Measurements from ENCODE around the gene DCD. TPM values are rescaled to one million over a fixed set of nuclear protein-coding genes. Genes with fewer than 3 reads are reported as not detected.
"Not testable (repeated sequence)": the region's sequence is repeated elsewhere in the genome, so short reads cannot be mapped to it uniquely, and the experiment has no call there.

DCD gene
- polyA plus RNA-seq, 4 donors, result not detected

DNA sequence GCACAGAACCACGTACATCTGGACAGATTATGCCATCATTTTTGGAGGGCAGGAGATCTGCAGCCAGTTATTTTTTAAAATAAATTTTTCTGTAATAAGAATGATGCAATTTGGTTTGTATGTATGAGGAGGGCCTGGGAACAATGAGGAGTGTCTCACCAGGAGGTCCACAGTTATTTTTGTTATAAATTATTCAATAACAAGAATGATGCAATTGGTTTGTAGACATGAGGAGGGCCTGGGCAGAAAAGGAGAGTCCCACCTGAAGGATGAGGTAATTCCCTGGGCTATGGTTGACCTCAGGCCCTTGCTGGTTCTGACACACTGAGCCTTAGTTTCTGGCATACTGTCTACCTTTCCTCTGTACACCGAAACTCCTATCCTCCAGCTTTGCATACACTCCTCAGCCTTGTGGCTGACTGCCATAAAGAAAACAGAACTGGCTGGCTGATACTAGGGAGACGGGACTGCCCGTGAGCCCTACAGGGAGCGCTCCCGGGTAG is 9.0 kb upstream of the DCD start:
- DNase-seq (ENCODE audit: low read depth in 4 of 4, low spot score in 3 of 4), result no peak

DNA sequence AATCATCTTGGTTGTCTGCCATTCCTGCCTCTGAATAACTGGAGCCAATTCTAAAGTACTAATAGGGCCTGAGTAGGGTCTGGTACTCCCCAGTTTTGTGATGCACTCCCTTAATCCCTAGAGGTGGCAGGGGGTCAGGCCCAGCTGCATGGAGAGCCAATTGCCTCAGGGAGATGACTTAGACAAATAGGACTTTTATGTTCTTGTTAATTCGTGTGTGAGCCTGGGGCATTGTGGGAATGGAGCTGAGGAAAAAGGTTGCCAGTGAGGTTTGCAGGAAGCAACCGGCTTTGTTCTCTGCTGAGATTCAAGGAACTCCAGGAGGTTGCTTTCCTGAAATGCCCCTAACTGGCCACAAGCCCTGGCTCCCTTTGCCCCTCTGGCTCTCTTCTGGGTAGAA is 6.8 kb upstream of the DCD start:
- no peak for DNase-seq (ENCODE audit: low read depth in 4 of 4, low spot score in 3 of 4)

DNA sequence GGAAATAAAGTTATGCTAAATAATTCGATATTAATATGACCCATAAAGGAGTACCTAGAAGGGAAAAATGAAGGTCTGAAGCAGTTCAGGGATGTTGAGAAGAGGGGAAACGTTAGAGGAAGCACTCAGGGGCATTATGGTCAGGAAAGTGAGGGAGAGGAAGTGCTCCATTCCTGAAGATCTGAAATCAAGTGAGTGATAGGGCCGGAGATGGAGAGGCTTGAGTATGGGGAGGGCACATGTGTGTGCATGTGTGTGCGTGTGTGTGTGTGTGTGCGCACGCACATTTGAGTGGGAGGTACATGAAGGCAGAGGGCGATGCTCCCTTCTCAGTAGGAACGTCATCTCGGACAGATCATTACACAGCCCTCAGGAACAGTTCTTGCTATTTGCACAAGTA is 4.9 kb upstream of the DCD start:
- no peak for DNase-seq (ENCODE audit: low read depth in 4 of 4, low spot score in 3 of 4)

DNA sequence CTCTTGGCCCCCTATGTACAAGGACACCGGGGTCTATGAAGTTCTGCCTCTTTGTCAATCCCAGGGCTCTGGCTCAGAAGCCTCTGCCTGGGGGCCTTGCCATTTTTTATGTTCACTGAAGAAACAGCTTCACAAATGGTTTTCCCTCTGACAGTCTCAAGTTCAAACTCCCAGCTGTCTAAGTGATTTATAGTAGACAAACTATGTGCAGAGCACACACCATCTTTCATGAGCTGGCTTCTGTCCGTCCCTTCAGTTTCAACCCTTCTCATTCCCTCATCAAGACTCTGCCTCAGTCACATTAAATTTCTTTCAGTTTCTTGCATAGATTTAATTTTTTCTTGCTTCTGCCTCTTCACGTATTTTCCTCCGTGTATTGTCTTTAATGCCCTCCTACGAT is 2.7 kb upstream of the DCD start:
- DNase-seq (ENCODE audit: low read depth in 4 of 4, low spot score in 3 of 4), result no peak

DNA sequence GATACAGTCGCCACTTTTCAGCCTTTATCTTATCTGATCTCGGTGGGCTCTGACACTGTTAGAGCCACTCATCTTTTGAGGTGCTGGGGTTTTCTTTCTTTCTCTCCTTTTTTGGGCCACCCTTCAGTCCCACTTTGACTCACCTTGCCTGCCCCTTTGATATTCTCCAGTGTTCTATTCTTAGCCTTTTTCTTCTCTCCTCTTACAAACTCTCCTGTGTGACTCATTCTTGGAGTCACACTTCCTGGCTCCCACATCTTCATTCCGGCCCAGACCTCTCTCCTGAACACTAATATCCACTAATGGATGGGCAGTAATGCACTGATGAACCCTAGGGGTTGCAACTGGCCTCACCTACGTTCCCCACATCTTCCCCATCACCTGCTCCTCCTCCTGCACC is 2.2 kb upstream of the DCD start:
- no peak for DNase-seq (ENCODE audit: low read depth in 4 of 4, low spot score in 3 of 4)

DNA sequence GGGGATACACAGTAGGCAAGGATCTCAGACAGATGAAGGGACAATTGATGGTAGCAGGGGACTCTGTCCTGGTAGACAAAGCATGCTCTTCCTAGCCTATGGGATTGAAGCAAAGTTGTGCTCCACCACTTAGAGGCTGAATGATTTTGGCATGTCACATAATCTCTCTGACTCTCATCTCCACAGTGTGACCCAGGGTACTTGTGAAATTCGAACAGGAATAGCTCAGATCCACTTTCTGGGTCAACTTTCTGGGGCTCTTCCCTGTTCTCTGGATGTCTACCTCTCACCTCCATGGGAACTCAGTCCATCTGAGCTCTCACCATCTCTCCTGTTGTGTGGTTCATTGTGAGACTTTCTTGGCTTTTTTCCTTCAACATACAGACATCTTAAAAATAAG is 1.7 kb upstream of the DCD start:
- no peak for DNase-seq (ENCODE audit: low read depth in 4 of 4, low spot score in 3 of 4)

DNA sequence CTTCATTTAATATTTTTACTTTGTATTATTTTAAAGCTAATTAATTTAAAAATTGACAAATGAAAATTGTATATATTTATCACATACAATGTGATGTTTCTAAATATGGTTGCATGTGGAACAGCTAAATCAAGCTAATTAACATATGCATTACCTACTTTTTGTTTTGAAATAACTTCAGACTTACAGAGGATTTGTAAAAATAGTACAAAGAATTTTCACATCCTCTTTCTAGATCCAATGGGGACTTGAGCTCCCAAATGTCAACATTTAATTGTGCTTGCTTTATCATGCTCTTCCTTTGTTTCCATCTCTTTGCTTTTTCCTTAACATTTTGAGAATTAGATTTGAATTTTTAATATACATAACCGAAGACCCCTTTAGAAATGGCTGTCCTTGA is 6.6 kb downstream of the DCD start:
- DNase-seq (ENCODE audit: low read depth in 4 of 4, low spot score in 3 of 4), result no peak

DNA sequence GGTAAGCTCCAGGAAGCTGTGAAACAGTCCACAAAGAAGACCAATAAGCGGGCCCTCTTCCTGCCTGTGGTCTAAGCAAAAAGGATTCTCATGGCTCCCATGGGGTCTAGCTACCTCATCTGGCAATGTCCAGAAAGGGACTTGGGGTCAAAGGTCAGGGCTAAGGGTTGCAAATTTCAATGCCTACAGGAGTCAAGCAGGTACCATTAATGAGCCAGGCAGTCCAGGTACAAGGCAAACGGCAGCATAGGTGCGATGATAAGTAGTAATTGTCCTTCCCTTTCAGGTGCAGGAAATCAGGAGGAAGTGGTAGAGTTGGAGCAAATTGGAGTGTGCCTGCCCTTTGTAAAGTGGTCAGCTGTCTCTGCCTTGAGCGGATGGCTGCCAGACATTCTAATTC is 7.1 kb downstream of the DCD start:
- DNase-seq (ENCODE audit: low read depth in 4 of 4, low spot score in 3 of 4), result no peak

DNA sequence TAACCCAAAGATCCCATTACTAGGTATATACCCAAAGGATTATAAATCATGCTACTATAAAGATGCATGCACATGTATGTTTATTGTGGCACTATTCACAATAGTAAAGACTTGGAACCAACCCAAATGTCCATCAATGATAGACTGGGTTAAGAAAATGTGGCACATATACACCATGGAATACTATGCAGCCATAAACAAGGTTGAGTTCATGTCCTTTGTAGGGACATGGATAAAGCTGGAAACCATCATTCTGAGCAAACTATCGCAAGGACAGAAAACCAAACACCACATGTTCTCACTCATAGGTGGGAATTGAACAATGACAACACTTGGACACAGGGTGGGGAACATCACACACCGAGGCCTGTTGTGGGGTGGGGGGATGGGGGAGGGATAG is 9.1 kb downstream of the DCD start:
- not testable (repeated sequence) for DNase-seq (ENCODE audit: low read depth in 4 of 4, low spot score in 3 of 4)

DNA sequence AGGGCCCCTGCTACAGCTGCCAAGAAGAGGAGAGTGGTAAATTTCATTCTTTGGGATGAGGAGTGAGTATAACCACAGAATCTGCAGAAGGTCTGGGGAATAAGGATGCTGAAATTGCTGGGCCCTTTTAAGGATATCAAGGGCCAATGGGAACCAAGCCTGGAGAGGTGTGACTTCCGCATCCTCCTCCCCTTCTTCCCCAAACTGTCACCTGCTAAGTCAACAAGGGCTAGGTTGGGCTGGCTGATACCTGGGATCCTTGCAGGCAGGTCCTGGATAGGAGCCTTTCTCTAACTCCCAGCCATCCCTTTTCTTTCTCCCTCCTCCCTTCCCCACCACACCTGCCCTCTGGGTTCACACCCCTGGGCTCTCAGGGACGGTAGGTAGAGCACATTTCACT is 13.4 kb downstream of the DCD start, which contains the start of gene LACRT:
Gene LACRT, minus strand, starts transcription at position 101 of the 400 bp plus-strand sequence. Its CDS starts 54 bp downstream, at position 47.
- no peak for DNase-seq (ENCODE audit: low read depth in 4 of 4, low spot score in 3 of 4)

DNA sequence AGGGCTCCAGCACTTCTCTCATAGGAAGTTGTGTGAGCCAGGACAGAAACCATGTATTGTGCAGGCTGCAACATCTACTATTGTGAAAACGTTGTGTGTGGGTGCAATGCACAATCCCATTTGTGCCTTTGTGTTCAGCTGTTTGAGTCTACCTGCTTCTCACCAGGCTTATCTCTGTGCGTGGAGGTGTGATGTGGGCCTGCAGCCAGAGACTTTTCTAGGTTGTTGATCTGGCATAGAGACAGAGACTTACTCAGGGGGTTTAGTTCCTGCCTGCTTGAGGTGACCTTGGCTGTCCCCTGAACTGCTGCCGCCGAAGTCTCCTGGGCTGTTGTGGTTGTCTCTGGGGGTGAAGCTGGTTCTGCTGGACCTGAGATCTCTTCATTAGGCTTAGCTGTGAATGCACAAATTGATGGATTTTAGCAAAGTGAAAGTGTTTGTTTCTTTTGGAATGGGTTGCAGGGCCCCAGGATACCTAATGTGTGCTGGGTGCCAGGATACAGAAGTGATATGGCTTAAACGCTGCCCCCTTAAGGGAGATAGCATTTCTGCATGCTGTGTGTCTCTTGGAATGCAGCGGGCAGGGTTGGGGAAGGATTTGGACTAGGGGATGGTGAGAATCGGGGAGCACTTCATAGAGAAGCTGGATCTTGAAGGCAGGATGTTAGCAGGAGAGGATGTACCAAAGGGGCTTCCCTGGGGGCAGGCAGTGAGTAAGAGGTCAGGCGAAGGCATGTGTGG is 16.0 kb downstream of the DCD start:
- no peak for DNase-seq (ENCODE audit: low read depth in 4 of 4, low spot score in 3 of 4)

DNA sequence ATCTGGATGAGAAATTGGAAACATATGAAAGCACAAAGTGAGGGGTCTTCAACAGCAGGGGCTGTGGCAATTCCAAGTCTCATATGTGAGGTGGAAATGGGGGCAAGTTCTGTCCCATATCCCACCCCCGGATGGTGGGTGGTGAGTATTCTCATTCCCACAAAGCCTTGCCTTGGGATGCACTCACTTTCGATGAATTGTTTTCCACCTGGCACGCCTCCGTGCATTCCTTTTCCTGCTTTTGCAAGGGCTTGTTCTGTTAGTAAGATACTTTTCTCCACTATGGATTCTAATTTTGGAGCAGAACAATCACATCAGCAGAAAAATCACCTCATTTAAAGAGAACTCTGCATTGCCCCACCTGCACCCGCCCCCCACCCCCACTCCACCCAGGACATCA is 16.6 kb downstream of the DCD start:
- no peak for DNase-seq (ENCODE audit: low read depth in 4 of 4, low spot score in 3 of 4)

DNA sequence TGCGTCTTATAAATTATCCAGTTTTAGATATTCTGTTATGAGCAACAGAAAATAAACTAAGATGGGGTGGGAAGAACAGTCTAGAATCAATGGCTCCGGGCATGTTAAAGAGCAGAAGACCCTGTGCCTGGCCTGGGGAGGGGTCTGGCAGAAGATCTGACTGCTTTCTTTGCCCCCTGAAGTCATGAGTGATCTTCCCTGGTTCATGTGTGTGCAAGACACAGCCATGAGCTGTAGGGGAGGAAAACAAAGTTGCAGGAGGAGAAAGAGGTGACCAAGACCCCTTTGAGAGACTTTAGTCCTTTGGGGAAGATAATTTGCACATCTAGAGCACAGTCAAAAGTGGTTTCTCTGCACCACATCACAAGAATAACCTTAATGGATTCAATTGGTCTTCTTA is 18.2 kb downstream of the DCD start:
- DNase-seq (ENCODE audit: low read depth in 4 of 4, low spot score in 3 of 4), result no peak

DNA sequence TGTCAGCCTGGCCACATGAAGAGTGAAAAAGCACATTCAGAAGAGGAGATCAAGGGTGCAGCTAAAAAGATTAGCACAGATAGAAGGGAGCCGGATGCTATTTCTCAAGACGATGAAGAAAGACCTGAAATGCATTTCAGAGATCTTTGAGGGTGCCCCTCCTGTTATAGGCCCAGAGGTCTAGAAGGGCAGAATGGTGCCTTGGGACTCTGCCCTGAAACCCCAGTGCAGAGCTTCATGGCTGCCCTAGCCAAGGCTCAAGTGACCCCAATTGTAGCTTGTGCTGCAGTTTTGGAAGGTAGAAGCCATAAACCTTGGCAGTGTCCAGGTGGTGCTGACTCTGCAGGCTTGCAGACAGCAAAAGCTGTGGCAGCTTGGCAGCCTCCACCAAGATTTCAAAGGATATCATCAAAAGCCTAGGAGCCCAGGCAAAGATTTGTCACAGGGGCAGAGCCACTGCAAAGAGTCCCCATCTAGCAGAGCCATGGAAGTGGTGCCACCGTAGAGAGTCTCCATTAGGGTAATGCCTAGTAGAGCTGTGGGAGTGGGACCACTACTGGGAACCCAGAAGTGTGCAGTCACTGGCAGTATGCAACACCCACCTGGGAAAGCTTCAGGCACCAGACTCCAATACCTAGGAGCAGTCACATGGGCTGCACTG is 19.8 kb downstream of the DCD start:
- DNase-seq (ENCODE audit: low read depth in 4 of 4, low spot score in 3 of 4), result no peak

DNA sequence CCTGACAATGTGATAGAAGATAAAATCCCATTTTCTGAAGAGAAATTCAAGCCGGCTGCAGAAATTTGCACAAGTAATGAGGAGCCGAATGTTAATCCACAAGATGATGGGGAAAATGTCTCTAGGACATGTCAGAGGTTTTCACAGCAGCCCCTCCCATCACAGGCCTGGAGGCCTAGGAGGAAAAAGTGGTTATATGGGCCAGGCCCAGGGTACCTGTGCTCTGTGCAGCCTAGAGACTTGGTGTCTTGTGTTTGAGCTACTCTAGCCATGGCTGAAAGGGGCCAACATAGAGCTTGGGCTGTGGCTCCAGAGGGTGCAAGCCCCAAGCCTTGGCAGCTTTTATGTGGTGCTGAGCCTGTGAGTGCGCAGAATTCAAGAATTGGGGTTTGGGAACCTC is 20.9 kb downstream of the DCD start:
- DNase-seq (ENCODE audit: low read depth in 4 of 4, low spot score in 3 of 4), result no peak

DNA sequence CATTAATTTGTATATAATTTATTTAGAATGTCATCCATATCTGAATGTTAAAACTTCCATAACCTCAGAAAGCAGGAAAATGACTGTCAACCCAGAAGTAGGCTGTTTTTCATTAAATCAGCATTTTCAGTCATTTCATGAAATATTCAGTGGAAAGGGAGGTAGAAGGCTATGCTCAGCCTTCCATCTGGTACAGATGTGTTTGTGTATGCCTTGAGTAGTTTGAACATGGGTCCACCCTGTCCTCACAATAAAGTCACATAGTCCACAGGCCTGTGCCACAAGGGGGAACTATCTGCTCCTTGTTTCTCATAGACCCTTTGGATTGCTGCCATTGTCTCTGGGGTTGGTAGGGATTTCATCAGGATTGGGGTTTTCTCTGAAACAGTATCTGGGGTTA is 22.6 kb downstream of the DCD start:
- DNase-seq (ENCODE audit: low read depth in 4 of 4, low spot score in 3 of 4), result no peak

DNA sequence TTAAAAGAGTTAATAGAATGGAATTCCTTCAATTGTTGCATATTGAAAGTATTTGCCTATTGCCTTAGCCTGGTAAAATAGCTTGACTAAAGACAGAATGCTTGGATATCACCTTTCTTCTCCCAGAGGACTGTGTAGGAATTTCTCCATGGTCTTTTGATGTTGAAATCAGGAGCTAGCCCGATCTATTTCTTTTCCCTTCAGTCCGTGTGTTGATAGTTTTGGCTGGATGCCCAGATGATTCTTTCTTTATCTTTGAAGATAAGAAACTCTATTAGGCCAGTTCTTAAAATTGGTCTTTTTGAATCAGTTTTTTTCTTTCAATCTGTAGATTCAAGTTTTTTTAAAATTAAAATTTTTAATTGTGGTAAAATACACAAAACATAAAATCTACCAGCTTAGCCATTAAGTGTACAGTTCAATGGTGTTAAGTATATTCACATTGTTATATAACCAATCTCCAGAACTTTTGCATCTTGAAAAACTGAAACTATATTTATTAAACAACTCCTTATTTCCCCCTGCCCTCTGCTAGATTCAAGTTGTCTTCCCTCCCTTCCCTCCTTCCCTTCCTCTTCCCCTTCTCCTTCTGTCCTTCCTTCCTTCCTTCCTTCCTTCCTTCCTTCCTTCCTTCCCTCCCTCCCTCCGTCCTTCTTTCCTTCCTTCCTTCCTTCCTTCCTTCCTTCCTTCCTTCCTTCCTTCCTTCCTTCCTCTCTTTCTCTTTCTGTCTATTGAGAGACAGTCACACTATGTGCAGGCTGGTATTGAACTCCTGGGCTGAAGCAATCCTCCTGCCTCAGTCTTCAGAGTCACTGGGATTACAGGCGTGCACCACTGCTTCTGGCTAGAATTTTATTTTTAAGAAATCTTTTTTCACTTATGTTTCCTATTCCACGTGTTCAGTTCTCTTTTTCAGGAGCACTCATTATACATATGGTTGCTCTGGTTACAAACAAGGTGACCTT is 23.6 kb downstream of the DCD start:
- DNase-seq (ENCODE audit: low read depth in 4 of 4, low spot score in 3 of 4), result no peak

DNA sequence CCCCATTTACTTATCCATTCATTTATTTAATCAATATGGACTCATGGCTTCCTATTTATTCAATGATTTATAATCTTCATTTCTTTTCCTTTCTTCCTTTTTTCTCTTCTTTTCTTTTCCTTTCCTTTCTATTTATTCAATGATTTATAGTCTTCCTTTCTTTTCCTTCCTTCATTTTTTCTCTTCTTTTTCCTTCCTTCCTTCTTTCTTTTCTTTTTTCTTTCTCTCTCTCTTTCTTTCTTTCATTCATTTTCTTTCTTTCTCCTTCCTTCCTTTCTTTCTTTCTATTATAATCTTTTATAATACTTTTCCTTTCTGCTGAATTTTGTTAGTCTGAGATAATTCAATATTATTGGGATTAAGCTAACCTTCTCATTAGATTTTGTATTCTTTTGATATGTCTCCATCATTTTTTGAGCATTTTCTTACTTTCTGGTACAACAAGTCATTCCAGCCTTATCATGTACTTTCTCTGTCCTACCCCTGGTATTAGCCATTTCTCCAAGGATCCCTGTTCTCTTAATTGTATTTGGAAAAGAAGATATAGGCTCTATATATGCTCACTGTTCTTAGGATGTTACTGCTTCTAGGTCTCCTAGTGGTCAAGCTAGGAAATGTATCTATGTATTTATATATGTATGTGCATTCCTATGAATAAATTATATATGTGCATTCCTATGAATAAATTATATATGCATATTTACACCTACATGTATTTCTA is 25.5 kb downstream of the DCD start:
- no peak for DNase-seq (ENCODE audit: low read depth in 4 of 4, low spot score in 3 of 4)

DNA sequence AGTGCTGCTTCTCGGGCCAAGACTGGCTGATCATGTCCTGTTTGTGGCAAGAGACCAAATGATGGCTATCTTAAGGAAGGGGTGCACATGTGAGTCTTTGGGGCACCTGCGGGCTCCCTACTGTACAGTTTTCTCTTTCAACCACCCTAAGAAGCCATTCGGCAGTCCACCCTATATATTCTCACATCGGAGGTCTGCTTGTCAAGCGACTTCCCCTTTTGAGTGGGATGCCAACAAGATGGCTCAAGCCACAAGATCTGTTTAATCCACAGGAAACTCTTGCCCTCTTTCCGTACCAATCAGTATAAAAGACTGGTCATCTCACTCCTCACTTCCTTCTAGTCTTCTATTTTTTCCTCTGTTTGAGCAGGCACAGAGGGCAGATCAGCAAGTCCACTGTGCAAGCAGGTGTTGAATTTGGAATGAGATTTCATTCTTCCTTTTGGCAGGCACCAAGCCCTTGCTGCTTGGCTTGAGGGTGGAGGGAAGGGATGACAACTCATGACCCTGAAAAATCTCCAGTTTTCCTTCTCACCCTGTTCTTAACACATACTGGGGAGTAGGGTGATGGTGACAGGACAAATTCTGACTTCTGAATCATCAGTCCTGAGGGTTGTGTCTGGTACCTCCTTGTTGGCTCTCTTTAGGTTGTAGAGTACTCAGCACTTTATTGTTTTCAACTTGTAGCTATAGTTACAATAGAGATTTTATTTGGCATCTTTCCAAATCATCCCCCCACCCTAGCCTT is 31.1 kb downstream of the DCD start:
- DNase-seq (ENCODE audit: low read depth in 4 of 4, low spot score in 3 of 4), result no peak

DNA sequence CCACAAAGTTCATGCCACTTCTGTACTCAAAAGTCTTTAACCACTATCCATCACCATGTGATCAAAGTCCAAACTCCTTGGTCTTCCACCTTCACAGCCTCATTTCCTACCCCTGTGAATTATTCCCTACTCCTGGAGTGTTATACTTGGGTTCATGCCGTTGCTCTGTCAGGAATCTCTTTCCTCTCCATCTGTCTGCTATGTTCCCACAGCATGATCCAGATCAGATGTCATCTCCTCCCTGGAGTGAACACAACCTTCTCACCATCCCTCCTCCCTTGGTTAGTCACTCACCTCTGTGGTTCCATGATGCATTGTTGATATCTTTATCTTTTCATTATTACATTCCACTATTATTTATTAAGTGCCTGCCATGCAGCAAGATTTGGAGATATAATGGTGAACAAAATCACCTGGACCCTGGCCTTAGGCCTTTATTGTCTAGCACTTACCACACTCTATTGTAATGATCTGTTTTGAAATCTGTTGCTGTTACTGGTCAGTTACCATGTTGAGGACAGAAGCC is 35.9 kb downstream of the DCD start:
- no peak for DNase-seq (ENCODE audit: low read depth in 4 of 4, low spot score in 3 of 4)
